Karpas-422 (cell line): ENCODE data around the gene ADGRA1. TPM values are rescaled to one million over a fixed set of nuclear protein-coding genes. Genes with fewer than 3 reads are reported as not detected.

Source experiments
- DNase-seq: peaks from one replicate; pipeline ENCODE4 v3.0.0-alpha.2; 2015
- H2AFZ ChIP-seq: fragments of 200-600 bp; sonication (generic); 2 replicates; pipeline ENCODE4 v1.6.1; 2014; ENCODE audit warnings: antibody characterized with exemption, low read length, mixed read lengths
- H3K27ac ChIP-seq: fragments of 200-600 bp; sonication (generic); 2 replicates; pipeline ENCODE4 v1.5.1; 2014; ENCODE audit warnings: mild to moderate bottlenecking, low read length, moderate library complexity
- H3K27me3 ChIP-seq: fragments of 200-600 bp; sonication (generic); 2 replicates; pipeline ENCODE4 v1.6.1; 2014; ENCODE audit warnings: low read length, mixed read lengths
- H3K36me3 ChIP-seq: fragments of 200-600 bp; sonication (generic); 2 replicates; pipeline ENCODE4 v1.6.1; 2014; ENCODE audit warnings: low read length, mixed read lengths; ENCODE audit not compliant: insufficient read depth
- H3K4me1 ChIP-seq: fragments of 200-600 bp; sonication (generic); 2 replicates; pipeline ENCODE4 v1.6.1; 2014; ENCODE audit warnings: mild to moderate bottlenecking, low read length, mixed read lengths
- H3K4me2 ChIP-seq: fragments of 200-600 bp; sonication (generic); 2 replicates; pipeline ENCODE4 v1.6.1; 2014; ENCODE audit warnings: low read length, low read depth, mild to moderate bottlenecking; ENCODE audit not compliant: poor library complexity, severe bottlenecking
- H3K4me3 ChIP-seq: fragments of 200-600 bp; sonication (generic); 2 replicates; pipeline ENCODE4 v1.5.1; 2014; ENCODE audit warnings: mild to moderate bottlenecking, antibody characterized with exemption, low read length, mixed read lengths
- H3K79me2 ChIP-seq: fragments of 200-600 bp; sonication (generic); 2 replicates; pipeline ENCODE4 v1.6.1; 2014; ENCODE audit warnings: mild to moderate bottlenecking, low read length, mixed read lengths
- H3K9ac ChIP-seq: fragments of 200-600 bp; sonication (generic); 2 replicates; pipeline ENCODE4 v1.6.0; 2014; ENCODE audit warnings: low read length
- H3K9me2 ChIP-seq: fragments of 200-600 bp; sonication (generic), shearing (Covaris generic); replicated peaks from 2 replicates; pipeline ENCODE4 v1.6.0; 2014; ENCODE audit warnings: mild to moderate bottlenecking, low read length, moderate library complexity; ENCODE audit not compliant: insufficient read depth
- H3K9me3 ChIP-seq: fragments of 300-700, 200-600 bp; sonication (generic); 2 replicates; pipeline ENCODE4 v1.6.1; 2014; ENCODE audit warnings: low read length, mixed read lengths
- H4K20me1 ChIP-seq: fragments of 200-600 bp; sonication (generic); 2 replicates; pipeline ENCODE4 v1.6.1; 2014; ENCODE audit warnings: mild to moderate bottlenecking, antibody characterized with exemption, low read length, low read depth; ENCODE audit not compliant: insufficient read depth
- total RNA-seq: library from RNA; depleted of rRNA; stranded (reverse); fragments of >200 nt; shearing (Covaris generic); gene quantifications from 2 replicates; pipeline ENCODE4 v1.2.3, GENCODE V29; 2014; ENCODE audit warnings: low replicate concordance

ADGRA1 gene
- total RNA-seq, 1 experiment from 2014 or later: not detected

GRCh38 chr10:133068111-133069032 lies 19.4 kb upstream of the ADGRA1 start:
- H3K36me3 ChIP-seq: no peaks in the 10 kb centered on the region
- H3K9me3 ChIP-seq: no peaks in the 10 kb centered on the region
- no peak overlapping the region for H3K4me3 ChIP-seq
- no peak for DNase-seq
- H3K9me2 ChIP-seq: no peaks in the 10 kb centered on the region
- no peak overlapping the region for H3K4me2 ChIP-seq
- no peaks in the 10 kb centered on the region for H3K79me2 ChIP-seq
- H3K4me1 ChIP-seq: no peaks in the 10 kb centered on the region
- no peak overlapping the region for H3K27ac ChIP-seq
- no peak overlapping the region for H2AFZ ChIP-seq
- H3K27me3 ChIP-seq: no peaks in the 10 kb centered on the region
- no peaks in the 10 kb centered on the region for H4K20me1 ChIP-seq
- H3K9ac ChIP-seq: no peak overlapping the region

GRCh38 chr10:133069033-133069525 lies 18.6 kb upstream of the ADGRA1 start:
- Histone ChIP-seq H3K27ac (no peak overlapping the region), H3K27me3 (no peaks in the 10 kb centered on the region), H3K79me2 (no peaks in the 10 kb centered on the region), H4K20me1 (no peaks in the 10 kb centered on the region), H2AFZ (no peak overlapping the region), H3K4me3 (no peak overlapping the region), H3K36me3 (no peaks in the 10 kb centered on the region), H3K4me1 (no peaks in the 10 kb centered on the region), H3K9ac (no peak overlapping the region), H3K9me3 (no peaks in the 10 kb centered on the region), H3K4me2 (no peak overlapping the region), H3K9me2 (no peaks in the 10 kb centered on the region)
- DNase-seq: no peak

GRCh38 chr10:133070405-133070804 lies 17.3 kb upstream of the ADGRA1 start:
- H3K79me2 ChIP-seq: no peaks in the 10 kb centered on the region
- no peak overlapping the region for H3K4me2 ChIP-seq
- no peaks in the 10 kb centered on the region for H3K27me3 ChIP-seq
- DNase-seq: no peak
- H3K9ac ChIP-seq: no peak overlapping the region
- no peak overlapping the region for H3K4me3 ChIP-seq
- no peak overlapping the region for H3K27ac ChIP-seq
- H2AFZ ChIP-seq: no peak overlapping the region
- H3K4me1 ChIP-seq: no peaks in the 10 kb centered on the region
- H3K36me3 ChIP-seq: no peaks in the 10 kb centered on the region
- H3K9me3 ChIP-seq: no peaks in the 10 kb centered on the region
- H4K20me1 ChIP-seq: no peaks in the 10 kb centered on the region
- no peaks in the 10 kb centered on the region for H3K9me2 ChIP-seq

GRCh38 chr10:133070810-133071209 lies 16.9 kb upstream of the ADGRA1 start:
- Histone ChIP-seq H4K20me1 (no peaks in the 10 kb centered on the region), H3K27me3 (no peaks in the 10 kb centered on the region), H3K4me3 (no peak overlapping the region), H3K27ac (no peak overlapping the region), H3K79me2 (no peaks in the 10 kb centered on the region), H2AFZ (no peak overlapping the region), H3K36me3 (no peaks in the 10 kb centered on the region), H3K4me2 (no peak overlapping the region), H3K4me1 (no peaks in the 10 kb centered on the region), H3K9me3 (no peaks in the 10 kb centered on the region), H3K9ac (no peak overlapping the region), H3K9me2 (no peaks in the 10 kb centered on the region)
- DNase-seq: no peak

GRCh38 chr10:133071733-133072132 lies 16.0 kb upstream of the ADGRA1 start:
- H3K9me2 ChIP-seq: no peaks in the 10 kb centered on the region
- no peaks in the 10 kb centered on the region for H3K4me1 ChIP-seq

GRCh38 chr10:133072196-133072595 lies 15.5 kb upstream of the ADGRA1 start:
- H3K9ac ChIP-seq: no peak overlapping the region
- H3K9me3 ChIP-seq: no peaks in the 10 kb centered on the region
- no peaks in the 10 kb centered on the region for H3K27me3 ChIP-seq
- no peaks in the 10 kb centered on the region for H3K4me1 ChIP-seq
- H3K79me2 ChIP-seq: no peaks in the 10 kb centered on the region
- no peak overlapping the region for H2AFZ ChIP-seq
- no peak overlapping the region for H3K27ac ChIP-seq
- H3K4me3 ChIP-seq: no peak overlapping the region
- H4K20me1 ChIP-seq: no peaks in the 10 kb centered on the region
- H3K36me3 ChIP-seq: no peaks in the 10 kb centered on the region
- no peak for DNase-seq
- no peak overlapping the region for H3K4me2 ChIP-seq
- H3K9me2 ChIP-seq: no peaks in the 10 kb centered on the region

More at GRCh38 chr10:133071733-133072132, 16.0 kb upstream of the ADGRA1 start:
- no peaks in the 10 kb centered on the region for H3K36me3 ChIP-seq
- H3K79me2 ChIP-seq: no peaks in the 10 kb centered on the region
- no peak overlapping the region for H3K27ac ChIP-seq
- H4K20me1 ChIP-seq: no peaks in the 10 kb centered on the region
- no peaks in the 10 kb centered on the region for H3K27me3 ChIP-seq
- no peak overlapping the region for H2AFZ ChIP-seq
- H3K9ac ChIP-seq: no peak overlapping the region
- no peak for DNase-seq
- H3K9me3 ChIP-seq: no peaks in the 10 kb centered on the region
- H3K4me2 ChIP-seq: no peak overlapping the region
- H3K4me3 ChIP-seq: no peak overlapping the region

- H3K4me3 ChIP-seq: no peak overlapping the region
- no peaks in the 10 kb centered on the region for H3K9me3 ChIP-seq
- no peak for DNase-seq
- no peaks in the 10 kb centered on the region for H3K27me3 ChIP-seq
- H3K79me2 ChIP-seq: no peaks in the 10 kb centered on the region
- H3K9ac ChIP-seq: no peak overlapping the region
- no peak overlapping the region for H2AFZ ChIP-seq
- no peaks in the 10 kb centered on the region for H3K36me3 ChIP-seq
- no peaks in the 10 kb centered on the region for H3K4me1 ChIP-seq
- H3K4me2 ChIP-seq: no peak overlapping the region
- H4K20me1 ChIP-seq: no peaks in the 10 kb centered on the region
- H3K27ac ChIP-seq: no peak overlapping the region
- H3K9me2 ChIP-seq: no peaks in the 10 kb centered on the region
Measured at GRCh38 chr10:133072720-133073390, 14.9 kb upstream of the ADGRA1 start.

- H3K36me3 ChIP-seq: no peaks in the 10 kb centered on the region
- H3K79me2 ChIP-seq: no peaks in the 10 kb centered on the region
- H3K27me3 ChIP-seq: no peaks in the 10 kb centered on the region
- no peak overlapping the region for H3K27ac ChIP-seq
- no peak overlapping the region for H3K9ac ChIP-seq
- no peaks in the 10 kb centered on the region for H3K9me3 ChIP-seq
- H3K4me2 ChIP-seq: no peak overlapping the region
- H2AFZ ChIP-seq: no peak overlapping the region
- no peaks in the 10 kb centered on the region for H3K4me1 ChIP-seq
- H4K20me1 ChIP-seq: no peaks in the 10 kb centered on the region
- no peak for DNase-seq
- no peak overlapping the region for H3K4me3 ChIP-seq
- no peaks in the 10 kb centered on the region for H3K9me2 ChIP-seq
Measured at GRCh38 chr10:133075346-133076137, 12.2 kb upstream of the ADGRA1 start.
